Renal cortex interstitium (tissue), 11 donors: ENCODE measurements around the gene SPEF2. TPM values are rescaled to one million over a fixed set of nuclear protein-coding genes. Genes with fewer than 3 reads are reported as not detected.

Source experiments
- DNase-seq, 11 donors: peaks; one replicate each; pipeline ENCODE4 v3.0.0-alpha.2; 2013; ENCODE audit warnings: low read depth in 9 of 11, low spot score in 4 of 11; ENCODE audit errors: extremely low read depth in 1 of 11
- polyA plus RNA-seq, 3 donors: library from polyadenylated mRNA; unstranded; fragments of 120-200 nt; gene quantifications; one replicate each; pipeline ENCODE4 v1.2.1, GENCODE V29; 2013; ENCODE audit not compliant: insufficient read length in 3 of 3

SPEF2 gene
- polyA plus RNA-seq, 3 donors = 43.4 to 71.2 (median 55.2) TPM

- no peak for DNase-seq
Measured at GRCh38 chr5:35860686-35861085, 243.0 kb downstream of the SPEF2 start.

GRCh38 chr5:35861718-35862117 is 244.1 kb downstream of the SPEF2 start:
- DNase-seq = no peak

DNA sequence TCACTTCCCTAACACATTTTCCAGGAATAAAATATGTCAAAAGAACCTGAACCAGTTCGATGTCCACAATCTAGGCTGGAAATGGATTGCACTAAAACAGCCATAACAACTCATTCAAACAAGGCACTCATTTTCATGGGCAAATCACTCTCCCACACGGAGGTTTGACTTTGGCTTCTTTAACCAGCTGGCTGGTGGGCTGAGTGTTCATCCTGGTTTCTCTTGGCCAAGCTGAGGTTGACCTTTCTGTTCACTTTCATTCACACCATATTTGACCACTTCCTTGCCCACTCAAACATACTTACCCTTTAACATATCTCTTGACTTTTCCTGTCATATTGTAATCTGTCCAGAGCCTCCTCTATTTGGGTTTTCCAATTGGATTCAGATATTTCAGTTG is 244.5 kb downstream of the SPEF2 start:
- DNase-seq = no peak

DNA sequence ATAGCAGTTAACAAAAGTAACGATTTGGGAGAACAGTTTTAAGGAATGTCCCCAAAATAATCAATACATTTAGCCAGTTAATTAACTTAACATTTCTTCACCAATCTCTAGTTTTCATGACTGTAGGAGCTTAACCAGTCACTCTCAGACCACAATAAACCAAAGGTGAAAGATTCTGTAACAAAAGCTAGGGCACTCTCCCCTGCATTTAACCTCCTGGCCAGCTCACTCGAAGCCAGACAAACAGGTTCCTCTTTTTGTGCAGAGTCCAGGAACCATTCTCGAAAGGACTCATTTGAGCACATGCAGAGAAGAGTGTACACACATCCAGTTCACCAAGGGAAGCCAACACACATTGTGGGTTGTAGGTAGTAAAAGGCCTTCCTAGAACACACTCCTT is 245.5 kb downstream of the SPEF2 start:
- no peak for DNase-seq

Other genes starting within 250 kb of the SPEF2 start
- gene IL7R, start 239.0 kb downstream of the SPEF2 start, polyA plus RNA-seq = 1 to 10 TPM in 1 of 3 donors, under 1 TPM in 2; 0.50 to 1.2 (median 0.72) TPM